ENCODE data around the gene GATAD2A.

DNA sequence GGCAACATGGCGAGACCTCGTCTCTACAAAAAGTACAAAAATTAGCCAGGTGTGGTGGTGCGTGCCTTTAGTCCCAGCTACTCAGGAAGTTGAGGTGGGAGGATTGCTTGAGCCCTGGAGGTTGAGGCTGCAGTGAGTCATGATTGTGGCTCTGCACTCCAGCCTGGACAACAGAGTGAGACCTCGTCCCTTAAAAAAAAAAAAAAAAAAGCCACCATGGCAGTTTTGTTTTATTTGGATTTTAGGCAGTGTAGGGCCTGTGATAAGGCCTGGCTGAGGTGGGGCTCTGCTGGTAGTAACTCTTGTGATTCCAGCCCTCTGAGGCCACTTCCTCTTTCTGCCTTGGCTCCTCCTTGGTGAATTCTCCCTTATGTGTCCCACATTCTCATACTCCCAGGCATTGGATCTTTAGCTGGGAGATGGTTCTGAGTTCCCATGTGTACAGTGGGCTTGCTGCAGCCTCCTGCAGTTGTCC, 39.2 kb downstream of the GATAD2A start:
- TF ChIP-seq, protein P1, sequence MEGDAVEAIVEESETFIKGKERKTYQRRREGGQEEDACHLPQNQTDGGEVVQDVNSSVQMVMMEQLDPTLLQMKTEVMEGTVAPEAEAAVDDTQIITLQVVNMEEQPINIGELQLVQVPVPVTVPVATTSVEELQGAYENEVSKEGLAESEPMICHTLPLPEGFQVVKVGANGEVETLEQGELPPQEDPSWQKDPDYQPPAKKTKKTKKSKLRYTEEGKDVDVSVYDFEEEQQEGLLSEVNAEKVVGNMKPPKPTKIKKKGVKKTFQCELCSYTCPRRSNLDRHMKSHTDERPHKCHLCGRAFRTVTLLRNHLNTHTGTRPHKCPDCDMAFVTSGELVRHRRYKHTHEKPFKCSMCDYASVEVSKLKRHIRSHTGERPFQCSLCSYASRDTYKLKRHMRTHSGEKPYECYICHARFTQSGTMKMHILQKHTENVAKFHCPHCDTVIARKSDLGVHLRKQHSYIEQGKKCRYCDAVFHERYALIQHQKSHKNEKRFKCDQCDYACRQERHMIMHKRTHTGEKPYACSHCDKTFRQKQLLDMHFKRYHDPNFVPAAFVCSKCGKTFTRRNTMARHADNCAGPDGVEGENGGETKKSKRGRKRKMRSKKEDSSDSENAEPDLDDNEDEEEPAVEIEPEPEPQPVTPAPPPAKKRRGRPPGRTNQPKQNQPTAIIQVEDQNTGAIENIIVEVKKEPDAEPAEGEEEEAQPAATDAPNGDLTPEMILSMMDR (IDR thresholded peaks at IDR 0.05; ENCODE audit: low read depth, low read length): no peak
- no peak for TF ChIP-seq EZH2phosphoT487 (IDR thresholded peaks at IDR 0.05; ENCODE audit: low read depth)
